Lower leg skin (tissue), 3 donors: Measurements from ENCODE around the gene STYXL2.

Experiments used
- POLR2A ChIP-seq, 2 donors: fragments of 450-650 bp; IDR thresholded peaks; one replicate each; pipeline ENCODE4 v1.6.1; 2016 to 2017; ENCODE audit warnings: antibody characterized with exemption in 2 of 2, mild to moderate bottlenecking in 1 of 2, moderate library complexity in 1 of 2
- TF ChIP-seq, protein P1 (sequence below), 3 donors: fragments of 450-650 bp; IDR thresholded peaks; one replicate each; pipeline ENCODE4 v1.5.1; 2016; ENCODE audit warnings: antibody characterized with exemption in 3 of 3, mild to moderate bottlenecking in 3 of 3, moderate library complexity in 2 of 3

GRCh38 chr1:167126317-167126716 is 32.4 kb downstream of the STYXL2 start:
- TF ChIP-seq, protein P1, sequence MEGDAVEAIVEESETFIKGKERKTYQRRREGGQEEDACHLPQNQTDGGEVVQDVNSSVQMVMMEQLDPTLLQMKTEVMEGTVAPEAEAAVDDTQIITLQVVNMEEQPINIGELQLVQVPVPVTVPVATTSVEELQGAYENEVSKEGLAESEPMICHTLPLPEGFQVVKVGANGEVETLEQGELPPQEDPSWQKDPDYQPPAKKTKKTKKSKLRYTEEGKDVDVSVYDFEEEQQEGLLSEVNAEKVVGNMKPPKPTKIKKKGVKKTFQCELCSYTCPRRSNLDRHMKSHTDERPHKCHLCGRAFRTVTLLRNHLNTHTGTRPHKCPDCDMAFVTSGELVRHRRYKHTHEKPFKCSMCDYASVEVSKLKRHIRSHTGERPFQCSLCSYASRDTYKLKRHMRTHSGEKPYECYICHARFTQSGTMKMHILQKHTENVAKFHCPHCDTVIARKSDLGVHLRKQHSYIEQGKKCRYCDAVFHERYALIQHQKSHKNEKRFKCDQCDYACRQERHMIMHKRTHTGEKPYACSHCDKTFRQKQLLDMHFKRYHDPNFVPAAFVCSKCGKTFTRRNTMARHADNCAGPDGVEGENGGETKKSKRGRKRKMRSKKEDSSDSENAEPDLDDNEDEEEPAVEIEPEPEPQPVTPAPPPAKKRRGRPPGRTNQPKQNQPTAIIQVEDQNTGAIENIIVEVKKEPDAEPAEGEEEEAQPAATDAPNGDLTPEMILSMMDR (IDR thresholded peaks at IDR 0.05), result no peak
- TF ChIP-seq POLR2A (IDR thresholded peaks at IDR 0.05), result no peak
